Endothelial cell of umbilical vein (primary cell): ENCODE data around the gene BACH2. TPM values are rescaled to one million over a fixed set of nuclear protein-coding genes. Genes with fewer than 3 reads are reported as not detected.

Source experiments
- BruUV-seq: library from RNA; stranded (reverse); fragments of 400-500 nt; replicated peaks from 2 replicates; lab custom pipeline; 2021; lab: Mats Ljungman, UMichigan
- CTCF ChIA-PET: fragments of 300-600, 350-600 bp; sonication (Branson Sonifier 250); formaldehyde crosslinking; loops from one replicate; lab custom pipeline; 2021; ENCODE audit warnings: antibody characterized with exemption, inconsistent platforms; lab: Charles Lee
- POLR2A ChIA-PET: fragments of 300-600, 350-600 bp; sonication (Branson Sonifier 250); formaldehyde crosslinking; loops from one replicate; lab custom pipeline; 2021; ENCODE audit warnings: antibody characterized with exemption, inconsistent platforms; lab: Charles Lee
- DNase-seq: peaks from one replicate; pipeline ENCODE4 v3.0.0-alpha.2; 2011; ENCODE audit warnings: low read depth, low spot score
- FAIRE-seq: peaks from 2 replicates; lab custom pipeline; 2011; peaks lifted over from hg19 to GRCh38; lab: Jason Lieb, UNC
- H2AFZ ChIP-seq: 2 replicates; pipeline ENCODE4 v1.6.0; 2012; ENCODE audit warnings: low read depth, low read length, control low read depth, inconsistent platforms
- H3K27ac ChIP-seq: 2 replicates; pipeline ENCODE4 v1.5.1; 2011; ENCODE audit warnings: low read depth, mild to moderate bottlenecking, control low read depth, low read length, moderate library complexity; ENCODE audit not compliant: insufficient read depth
- H3K27me3 ChIP-seq, 2 experiments: 2 replicates each; pipeline versions ENCODE4 v1.6.0 to v1.6.1; 2011; ENCODE audit warnings: low read length in 2 of 2, mixed read lengths in 1 of 2; ENCODE audit not compliant: control insufficient read depth in 2 of 2, insufficient read depth in 2 of 2
- H3K36me3 ChIP-seq, 2 experiments: 2 replicates in 1 of 2; 3 replicates in 1 of 2; pipeline ENCODE4 v1.5.1; 2011; ENCODE audit warnings: low read length in 2 of 2, mild to moderate bottlenecking in 1 of 2, moderate library complexity in 1 of 2; ENCODE audit not compliant: control insufficient read depth in 2 of 2, insufficient read depth in 2 of 2; ENCODE audit errors: extremely low read depth in 1 of 2
- H3K4me1 ChIP-seq: 3 replicates; pipeline ENCODE4 v1.5.1; 2011; ENCODE audit warnings: mild to moderate bottlenecking, low read length; ENCODE audit not compliant: control insufficient read depth, insufficient read depth; ENCODE audit errors: extremely low read depth
- H3K4me2 ChIP-seq: 2 replicates; pipeline ENCODE4 v1.6.1; 2011; ENCODE audit warnings: low read length, control low read depth, mixed read lengths; ENCODE audit not compliant: insufficient read depth
- H3K4me3 ChIP-seq, 3 experiments: fragments of 200-600 bp in 1 of 3; sonication (generic), shearing (Covaris generic) in 1 of 3; replicated peaks in 1 of 3; 2 replicates each; pipeline ENCODE4 v1.5.1; 2011 to 2016; ENCODE audit warnings: control low read depth in 3 of 3, low read length in 3 of 3, mild to moderate bottlenecking in 2 of 3, inconsistent platforms in 1 of 3, low read depth in 1 of 3, moderate library complexity in 1 of 3; ENCODE audit not compliant: insufficient read depth in 1 of 3
- H3K79me2 ChIP-seq: 2 replicates; pipeline ENCODE4 v1.6.0; 2012; ENCODE audit warnings: low read length, inconsistent platforms; ENCODE audit not compliant: control insufficient read depth, insufficient read depth
- H3K9ac ChIP-seq: replicated peaks from 2 replicates; pipeline ENCODE3; 2011; ENCODE audit warnings: low read length, control low read depth; ENCODE audit not compliant: insufficient read depth; ENCODE audit errors: extremely low read depth
- H3K9me1 ChIP-seq: replicated peaks from 3 replicates; pipeline ENCODE4 v1.6.0; 2011; ENCODE audit warnings: mild to moderate bottlenecking, low read length; ENCODE audit not compliant: control insufficient read depth, insufficient read depth; ENCODE audit errors: extremely low read depth
- H3K9me3 ChIP-seq: replicated peaks from 2 replicates; pipeline ENCODE4 v1.5.1; 2012; ENCODE audit warnings: low read length, inconsistent platforms; ENCODE audit not compliant: control insufficient read depth, insufficient read depth
- H4K20me1 ChIP-seq: replicated peaks from 2 replicates; pipeline ENCODE3; 2011; ENCODE audit warnings: mild to moderate bottlenecking, low read length; ENCODE audit not compliant: control insufficient read depth, insufficient read depth; ENCODE audit errors: extremely low read depth
- EZH2 ChIP-seq: IDR thresholded peaks from 2 replicates; pipeline ENCODE4 v1.6.1; 2012; ENCODE audit warnings: borderline replicate concordance, low read depth, mild to moderate bottlenecking, moderate library complexity, low read length, inconsistent platforms; ENCODE audit not compliant: severe bottlenecking
- FOS ChIP-seq: IDR thresholded peaks from 2 replicates; pipeline ENCODE4 v1.6.1; 2011; ENCODE audit warnings: mild to moderate bottlenecking, low read length, moderate library complexity, borderline replicate concordance; ENCODE audit not compliant: insufficient read depth
- GATA2 ChIP-seq: IDR thresholded peaks from 2 replicates; pipeline ENCODE4 v1.7.0; 2011; ENCODE audit warnings: low read depth, mild to moderate bottlenecking, moderate library complexity, mixed read lengths, low read length; ENCODE audit not compliant: insufficient read length, insufficient read depth
- JUN ChIP-seq: IDR thresholded peaks from 2 replicates; pipeline ENCODE4 v1.6.1; 2011; ENCODE audit warnings: borderline replicate concordance, low read depth; ENCODE audit not compliant: insufficient read length, insufficient read depth
- MYC ChIP-seq: IDR thresholded peaks from one replicate; pipeline ENCODE4 v1.6.1; 2011; ENCODE audit warnings: mild to moderate bottlenecking, low read depth, low read length
- POLR2A ChIP-seq: IDR thresholded peaks from 2 replicates; pipeline ENCODE4 v1.6.1; 2012; ENCODE audit warnings: low read depth, mild to moderate bottlenecking, control low read depth, low read length
- POLR2AphosphoS5 ChIP-seq: IDR thresholded peaks from 2 replicates; pipeline ENCODE4 v1.6.1; 2012; ENCODE audit warnings: low read depth, mild to moderate bottlenecking, control low read depth, low read length, moderate library complexity; ENCODE audit not compliant: insufficient read depth
- dilution Hi-C: fragments of 300-500 bp; cut with MboI; formaldehyde crosslinking; loops from one replicate; pipeline ENCODE4 v1.15.0; 2019; ENCODE audit warnings: low sequenced_read_pairs; ENCODE audit not compliant: extremely low pct_ligation_motif_present
- intact Hi-C: fragments of 100-400 bp; cut with micrococcal nuclease; formaldehyde crosslinking; loops from one replicate; pipeline ENCODE4 v1.10.0; 2022
- polyA plus RNA-seq, 4 experiments: library from polyadenylated mRNA; depleted of rRNA in 3 of 4; stranded (reverse) in 3 of 4; unstranded in 1 of 4; fragments of >200 nt; gene quantifications; 2 replicates each; pipeline versions ENCODE4 v1.2.1 to v1.2.3, GENCODE V29; 2011 to 2012; ENCODE audit warnings: missing spikeins in 1 of 4
- total RNA-seq: library from RNA; stranded (reverse); gene quantifications from 2 replicates; pipeline ENCODE4 v1.2.3, GENCODE V29; 2021
- TF ChIP-seq, protein P1 (sequence below), 2 donors: IDR thresholded peaks; 1 replicate in 1 of 2; 2 replicates in 1 of 2; pipeline ENCODE4 v1.5.1; 2011; ENCODE audit warnings: low read length in 2 of 2, mild to moderate bottlenecking in 2 of 2, moderate library complexity in 2 of 2, control low read depth in 1 of 2, inconsistent platforms in 1 of 2, low read depth in 1 of 2; ENCODE audit not compliant: insufficient read depth in 1 of 2; ENCODE audit errors: extremely low read depth in 1 of 2
- TF ChIP-seq, protein P2 (sequence below): IDR thresholded peaks from 2 replicates; pipeline ENCODE4 v1.6.1; 2011; ENCODE audit not compliant: insufficient read depth, insufficient read length

BACH2 gene
- total and polyA plus RNA-seq, 2 donors (not counting 3 experiments of a cell fraction or from before 2014, with no cell fraction given) = 1.7 to 5.6 TPM

DNA sequence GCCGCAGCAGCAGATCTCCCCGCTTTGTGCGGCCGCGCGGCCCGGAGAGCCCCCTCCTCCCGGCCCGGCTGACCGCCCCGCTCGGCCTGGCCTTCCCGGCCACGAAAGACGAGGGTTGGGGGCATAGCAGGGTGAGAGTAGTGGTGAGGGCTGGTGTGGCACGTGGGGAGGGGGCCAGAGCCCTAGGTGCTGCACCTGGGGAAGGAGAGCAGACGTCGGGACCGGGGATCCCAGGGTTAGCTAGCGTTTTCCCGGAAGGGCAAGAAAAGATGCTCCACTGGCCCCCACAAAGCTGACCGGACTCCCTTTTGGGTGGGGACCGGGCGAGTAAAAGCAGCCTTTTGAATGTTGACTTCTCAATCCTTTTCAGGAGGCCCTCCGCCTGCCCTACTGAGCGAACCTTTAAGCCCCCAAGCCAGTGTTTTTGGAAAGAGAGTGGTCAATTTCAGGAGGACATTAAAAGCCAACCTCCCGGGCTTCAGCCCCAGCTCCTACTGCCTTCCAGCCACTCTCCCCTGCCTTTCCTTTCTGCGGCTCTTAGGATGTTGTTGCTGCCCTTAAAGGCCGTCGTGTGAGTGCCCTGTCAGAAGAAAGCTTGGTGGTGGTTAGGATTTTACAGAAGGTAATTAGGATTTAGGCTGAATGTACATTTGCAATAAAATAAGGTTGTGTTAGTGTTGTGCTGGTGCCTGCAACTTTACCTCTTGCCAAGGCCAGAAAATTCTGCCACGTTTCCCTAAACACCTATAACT is 648 bp upstream of the BACH2 start:
- TF ChIP-seq EZH2 (no peak), GATA2 (no peak), FOS (no peak), POLR2A (no peak), MYC (no peak), POLR2AphosphoS5 (no peak), JUN (no peak)
- TF ChIP-seq, protein P1, sequence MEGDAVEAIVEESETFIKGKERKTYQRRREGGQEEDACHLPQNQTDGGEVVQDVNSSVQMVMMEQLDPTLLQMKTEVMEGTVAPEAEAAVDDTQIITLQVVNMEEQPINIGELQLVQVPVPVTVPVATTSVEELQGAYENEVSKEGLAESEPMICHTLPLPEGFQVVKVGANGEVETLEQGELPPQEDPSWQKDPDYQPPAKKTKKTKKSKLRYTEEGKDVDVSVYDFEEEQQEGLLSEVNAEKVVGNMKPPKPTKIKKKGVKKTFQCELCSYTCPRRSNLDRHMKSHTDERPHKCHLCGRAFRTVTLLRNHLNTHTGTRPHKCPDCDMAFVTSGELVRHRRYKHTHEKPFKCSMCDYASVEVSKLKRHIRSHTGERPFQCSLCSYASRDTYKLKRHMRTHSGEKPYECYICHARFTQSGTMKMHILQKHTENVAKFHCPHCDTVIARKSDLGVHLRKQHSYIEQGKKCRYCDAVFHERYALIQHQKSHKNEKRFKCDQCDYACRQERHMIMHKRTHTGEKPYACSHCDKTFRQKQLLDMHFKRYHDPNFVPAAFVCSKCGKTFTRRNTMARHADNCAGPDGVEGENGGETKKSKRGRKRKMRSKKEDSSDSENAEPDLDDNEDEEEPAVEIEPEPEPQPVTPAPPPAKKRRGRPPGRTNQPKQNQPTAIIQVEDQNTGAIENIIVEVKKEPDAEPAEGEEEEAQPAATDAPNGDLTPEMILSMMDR (IDR thresholded peaks at IDR 0.05; ENCODE audit: extremely low read depth in 1 of 2, insufficient read depth in 1 of 2, low read depth in 1 of 2, low read length in 2 of 2) = no peak
- TF ChIP-seq, protein P2, sequence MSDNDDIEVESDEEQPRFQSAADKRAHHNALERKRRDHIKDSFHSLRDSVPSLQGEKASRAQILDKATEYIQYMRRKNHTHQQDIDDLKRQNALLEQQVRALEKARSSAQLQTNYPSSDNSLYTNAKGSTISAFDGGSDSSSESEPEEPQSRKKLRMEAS = no peak
- H3K79me2 ChIP-seq = no peaks in the 10 kb centered on the region
- H3K27me3 ChIP-seq = peaks cover 16 to 45% of the 10 kb centered on the region in 2 experiments
- CTCF ChIA-PET = interaction anchor here (0.8 to 4.2 kb wide), 7 partner anchors 13 to 357 kb away, joined by 3 to 27 read pairs (median 3); no protein-coding TSS in a partner anchor
- H3K36me3 ChIP-seq = no peaks in the 10 kb centered on the region
- dilution Hi-C loops (no loop called here), intact Hi-C loops (loop anchor here (2.0 kb wide), 2 partner anchors 112 to 356 kb away; no protein-coding TSS in a partner anchor)
- no peaks in the 10 kb centered on the region for H3K9me1 ChIP-seq
- POLR2A ChIA-PET = no interaction called here
- H4K20me1 ChIP-seq = no peaks in the 10 kb centered on the region
- BruUV-seq = no TSS peak
- no peak for FAIRE-seq
- H3K4me2 ChIP-seq = peak overlapping the region; percentile 71
- peak overlapping the region; percentile 93 for H2AFZ ChIP-seq
- H3K4me1 ChIP-seq = peaks cover 6% of the 10 kb centered on the region
- peak overlapping the region; percentile 60 for H3K9ac ChIP-seq
- no peak overlapping the region for H3K27ac ChIP-seq
- no peaks in the 10 kb centered on the region for H3K9me3 ChIP-seq
- DNase-seq = no peak
- peak overlapping the region; percentile 20 to 83 (median 44) for H3K4me3 ChIP-seq
